ENCODE data around the gene LIFR. TPM values are rescaled to one million over a fixed set of nuclear protein-coding genes. Genes with fewer than 3 reads are reported as not detected.

Gene LIFR
- total and polyA plus RNA-seq, 2 of the 4 experiments (the other 2 are of a cell fraction) = 1.9 to 10.4 TPM

- Histone ChIP-seq H2AK5ac (ENCODE audit: low read depth, low read length) (no peak overlapping the region), H3K4me1 (ENCODE audit: control insufficient read depth, insufficient read depth, low read length) (peaks cover 5% of the 10 kb centered on the region), H2BK120ac (ENCODE audit: low read depth, low read length) (no peak overlapping the region), H3K4me3 (ENCODE audit: insufficient read depth, low read depth, low read length) (no peak overlapping the region), H3K4me2 (ENCODE audit: low read depth, low read length) (peak overlapping the region; percentile 48), H3K9me3 (ENCODE audit: control insufficient read depth, insufficient read depth, low read length) (no peaks in the 10 kb centered on the region), H3K9me1 (ENCODE audit: insufficient read depth, low read length) (no peaks in the 10 kb centered on the region), H2BK20ac (ENCODE audit: low read depth, low read length) (no peak overlapping the region), H3K14ac (replicated peaks; ENCODE audit: low read depth, low read length) (no peak overlapping the region), H3K4ac (ENCODE audit: low read depth, low read length) (no peak overlapping the region), H3K56ac (ENCODE audit: extremely low read depth, insufficient read depth, low read length) (no peak overlapping the region), H2BK5ac (ENCODE audit: low read depth, low read length, poor library complexity, severe bottlenecking) (no peak overlapping the region), H4K5ac (ENCODE audit: low read depth, low read length) (no peak overlapping the region), H4K91ac (ENCODE audit: insufficient read depth, low read depth, low read length) (no peak overlapping the region), H3K27me3 (ENCODE audit: control insufficient read depth, insufficient read depth, low read length) (no peaks in the 10 kb centered on the region), H3K36me3 (ENCODE audit: control insufficient read depth, insufficient read depth, low read length) (peaks cover 9% of the 10 kb centered on the region), H3K79me1 (ENCODE audit: low read depth in 1 of 2, low read length in 2 of 2) (no peaks in the 10 kb centered on the region), H3K9ac (ENCODE audit: low read depth, low read length) (no peak overlapping the region; the same call in 1 of the 2 replicates), H2BK15ac (ENCODE audit: low read depth, low read length) (no peak overlapping the region), H4K20me1 (ENCODE audit: insufficient read depth, low read length) (no peaks in the 10 kb centered on the region), H2AK9ac (replicated peaks; ENCODE audit: low read depth, low read length, poor library complexity) (no peak overlapping the region), H2AFZ (replicated peaks; ENCODE audit: low read length, poor library complexity) (no peak overlapping the region), H3K18ac (ENCODE audit: low read depth, low read length) (no peak overlapping the region), H3K27ac (ENCODE audit: insufficient read depth, low read length) (no peak overlapping the region), H4K8ac (ENCODE audit: low read depth in 2 of 2, low read length in 2 of 2) (no peak overlapping the region), H3K23ac (ENCODE audit: low read depth, low read length) (no peak overlapping the region)
- intact Hi-C loops (cut with micrococcal nuclease) (no loop called here), in situ Hi-C loops (cut with MboI; ENCODE audit: low sequenced_read_pairs) (no loop called here), dilution Hi-C loops (cut with HindIII; ENCODE audit: low sequenced_read_pairs, unreplicated experiment) (no loop called here)
- ATAC-seq (ENCODE audit: low read depth) (peak; percentile 93), DNase-seq (peak; percentile 90)
- CTCF ChIA-PET = no interaction called here
- WGBS, 2 experiments (ENCODE audit: extremely low coverage in 2 of 2, insufficient read length in 1 of 2) = no CpG with 5 or more reads among the region's 5 CpGs
- BruUV-seq (replicated peaks) = no TSS peak
- TF ChIP-seq CEBPB (IDR thresholded peaks at IDR 0.05; ENCODE audit: low read depth, low read length) (peak; percentile 30; the same call in 1 of the 2 replicates), BHLHE40 (IDR thresholded peaks at IDR 0.05; ENCODE audit: low read depth, low read length) (no peak), POLR2A (IDR thresholded peaks at IDR 0.05; ENCODE audit: low read depth, low read length) (no peak)
- TF ChIP-seq, protein P1, sequence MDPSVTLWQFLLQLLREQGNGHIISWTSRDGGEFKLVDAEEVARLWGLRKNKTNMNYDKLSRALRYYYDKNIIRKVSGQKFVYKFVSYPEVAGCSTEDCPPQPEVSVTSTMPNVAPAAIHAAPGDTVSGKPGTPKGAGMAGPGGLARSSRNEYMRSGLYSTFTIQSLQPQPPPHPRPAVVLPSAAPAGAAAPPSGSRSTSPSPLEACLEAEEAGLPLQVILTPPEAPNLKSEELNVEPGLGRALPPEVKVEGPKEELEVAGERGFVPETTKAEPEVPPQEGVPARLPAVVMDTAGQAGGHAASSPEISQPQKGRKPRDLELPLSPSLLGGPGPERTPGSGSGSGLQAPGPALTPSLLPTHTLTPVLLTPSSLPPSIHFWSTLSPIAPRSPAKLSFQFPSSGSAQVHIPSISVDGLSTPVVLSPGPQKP (IDR thresholded peaks at IDR 0.05; ENCODE audit: borderline replicate concordance, low read depth, low read length) = no peak
- POLR2A ChIA-PET (ENCODE audit: unreplicated experiment) = interaction anchor here (0.5 kb wide), 1 partner anchor 343 kb away, joined by 3 read pairs; no protein-coding TSS in a partner anchor
Measured at GRCh38 chr5:38509185-38509584, 47.3 kb downstream of the LIFR start.
